Fibroblast of peridontal ligament (primary cell): Measurements from ENCODE around the gene MRFAP1.
"Not testable (repeated sequence)": the region's sequence is repeated elsewhere in the genome, so short reads cannot be mapped to it uniquely, and the experiment has no call there.

Experiments
- DNase-seq: peaks from one replicate; pipeline ENCODE4 v3.0.0-alpha.2; 2010; ENCODE audit errors: extremely low read depth

Gene MRFAP1

DNA sequence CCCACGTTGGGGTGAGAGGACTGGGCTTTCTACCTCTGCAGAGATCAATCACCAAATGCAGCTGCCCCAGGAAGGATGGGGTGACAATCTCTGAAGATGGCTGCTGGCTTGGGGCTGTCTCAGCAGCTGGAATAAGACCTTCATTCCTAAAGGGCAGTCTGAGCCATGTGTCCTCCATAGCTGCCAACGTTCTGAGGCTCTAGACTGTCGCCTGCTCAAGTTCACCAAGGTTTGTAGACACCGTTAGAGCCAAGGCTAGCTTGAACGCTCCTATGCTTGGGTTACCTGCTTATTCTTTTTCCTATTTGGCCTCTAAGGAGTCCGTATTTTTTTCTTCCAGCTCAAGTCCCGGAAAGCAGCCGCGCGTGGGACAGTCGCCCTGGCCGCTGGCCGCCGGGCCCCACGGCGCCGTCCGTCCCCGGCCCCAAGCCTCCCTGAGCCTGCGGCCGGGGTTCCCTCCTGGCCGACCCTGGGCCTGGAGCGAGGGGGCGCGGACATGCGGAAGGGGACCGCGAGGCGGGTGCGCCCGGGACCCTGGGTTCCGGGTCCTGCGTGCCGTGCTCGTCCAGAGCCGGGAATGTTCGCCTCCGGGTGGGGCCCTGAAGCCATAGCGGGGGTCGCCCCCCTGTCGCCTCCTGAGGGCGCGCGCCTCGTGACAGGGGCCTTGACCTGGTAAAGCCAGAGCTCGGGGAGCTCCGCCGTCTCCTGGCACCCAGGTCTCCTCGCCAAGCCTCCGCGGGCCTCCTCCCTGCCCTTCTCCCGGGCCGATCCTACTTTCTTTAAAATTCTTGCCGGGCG is 23.3 kb downstream of the MRFAP1 start:
- no peak for DNase-seq

DNA sequence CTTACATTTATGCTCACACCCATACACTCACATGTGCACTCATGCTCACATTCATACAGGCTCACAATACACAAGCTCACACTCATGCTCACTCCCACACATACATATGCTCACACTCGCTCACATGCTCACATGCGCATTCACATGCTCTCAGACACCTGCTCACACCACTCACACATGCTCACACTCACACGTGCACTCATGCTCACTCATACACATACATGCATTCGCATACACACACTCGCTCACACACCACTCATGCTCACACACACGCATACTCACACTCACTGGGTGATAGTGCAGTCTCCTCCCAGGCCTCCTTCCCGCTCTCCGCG is 24.8 kb downstream of the MRFAP1 start:
- DNase-seq, result no peak

DNA sequence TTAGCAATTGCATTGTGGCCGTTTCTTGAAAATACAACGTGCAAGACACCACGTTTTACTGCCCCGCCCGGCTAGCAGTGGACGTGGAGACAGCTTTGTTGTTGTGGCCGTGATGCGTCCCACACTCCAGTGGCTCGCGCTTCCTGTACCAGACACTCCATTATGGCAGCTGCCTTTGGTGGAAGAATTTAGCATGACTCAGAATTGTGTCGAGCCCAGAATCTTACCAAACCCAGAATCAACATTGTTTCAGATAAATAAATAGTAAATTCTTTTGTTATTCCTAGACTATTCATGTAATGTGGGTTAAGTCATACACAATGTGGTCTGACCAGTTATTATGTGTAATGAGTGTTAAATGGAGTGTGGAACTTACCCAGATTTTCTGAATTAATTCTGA is 27.9 kb downstream of the MRFAP1 start:
- peak; percentile 88 for DNase-seq

DNA sequence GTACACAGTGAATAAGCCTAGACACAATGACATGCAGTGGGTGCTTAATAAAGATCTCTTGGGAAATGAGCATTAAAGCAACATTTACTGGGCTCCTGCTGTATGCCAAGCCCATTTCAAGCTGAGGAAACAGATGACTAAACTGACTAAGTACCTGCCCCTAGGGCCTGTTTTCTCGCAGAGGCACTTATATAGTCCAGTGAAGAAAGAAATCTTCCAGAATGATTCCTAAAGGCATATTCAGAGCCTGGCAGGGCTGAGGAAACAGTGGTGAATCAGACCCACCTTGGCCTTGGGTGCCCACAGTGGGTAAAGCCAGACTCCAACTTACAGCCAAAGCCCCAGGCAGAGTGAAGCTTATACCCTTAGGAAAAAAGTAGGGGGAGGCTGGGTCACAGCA is 31.2 kb downstream of the MRFAP1 start:
- DNase-seq, result no peak

DNA sequence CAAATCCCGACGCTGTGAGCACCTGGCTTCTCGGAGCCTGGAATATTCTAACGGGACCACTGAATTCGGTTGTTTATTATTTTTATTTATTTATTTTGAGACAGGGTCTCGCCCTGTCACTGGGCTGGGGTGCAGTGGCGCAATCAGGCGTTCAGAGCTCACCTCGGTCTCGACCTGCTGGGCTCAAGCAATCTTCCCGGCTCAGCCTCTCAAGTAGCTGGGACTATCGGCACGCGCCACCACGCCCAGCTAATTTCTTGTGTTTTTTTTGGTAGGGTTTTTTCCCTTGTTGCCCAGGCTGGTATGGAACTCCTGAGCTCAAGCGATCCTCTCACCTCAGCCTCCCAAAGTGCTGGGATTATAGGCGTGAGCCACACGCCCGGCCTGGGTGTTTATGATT is 31.6 kb downstream of the MRFAP1 start:
- DNase-seq, result no peak

DNA sequence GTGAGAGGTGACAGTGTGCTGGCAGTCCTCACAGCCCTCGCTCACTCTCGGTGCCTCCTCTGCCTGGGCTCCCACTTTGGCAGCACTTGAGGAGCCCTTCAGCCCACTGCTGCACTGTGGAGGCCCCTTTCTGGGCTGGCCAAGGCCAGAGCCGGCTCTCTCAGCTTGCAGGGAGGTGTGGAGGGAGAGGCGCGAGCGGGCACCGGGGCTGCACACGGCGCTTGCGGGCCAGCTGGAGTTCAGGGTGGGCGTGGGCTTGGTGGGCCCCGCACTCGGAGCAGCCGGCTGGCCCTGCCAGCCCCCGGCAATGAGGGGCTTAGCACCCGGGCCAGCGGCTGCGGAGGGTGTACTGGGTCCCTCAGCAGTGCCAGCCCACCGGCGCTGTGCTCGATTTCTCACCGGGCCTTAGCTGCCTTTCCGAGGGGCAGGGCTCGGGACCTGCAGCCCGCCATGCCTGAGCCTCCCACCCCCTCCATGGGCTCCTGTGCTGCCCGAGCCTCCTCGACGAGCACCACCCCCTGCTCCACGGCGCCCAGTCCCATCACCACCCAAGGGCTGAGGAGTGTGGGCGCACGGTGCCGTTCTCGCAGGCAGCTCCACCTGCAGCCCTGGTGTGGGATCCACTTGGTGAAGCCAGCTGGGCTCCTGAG is 32.2 kb downstream of the MRFAP1 start:
- not testable (repeated sequence) for DNase-seq

DNA sequence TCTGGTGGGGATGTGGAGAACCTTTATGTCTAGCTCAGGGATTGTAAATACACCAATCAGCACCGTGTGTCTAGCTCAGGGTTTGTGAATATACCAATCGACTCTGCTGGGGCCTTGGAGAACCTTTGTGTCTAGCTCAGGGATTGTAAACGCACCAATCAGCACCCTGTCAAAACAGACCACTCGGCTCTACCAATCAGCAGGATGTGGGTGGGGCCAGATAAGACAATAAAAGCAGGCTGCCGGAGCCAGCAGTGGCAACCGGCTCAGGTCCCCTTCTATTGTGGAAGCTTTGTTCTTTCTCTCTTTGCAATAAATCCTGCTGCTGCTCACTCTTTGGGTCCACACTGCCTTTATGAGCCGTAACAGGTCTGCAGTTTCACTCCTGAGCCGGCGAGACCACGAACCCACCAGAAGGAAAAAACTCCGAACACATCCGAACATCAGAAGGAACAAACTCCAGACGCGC is 32.7 kb downstream of the MRFAP1 start:
- not testable (repeated sequence) for DNase-seq

DNA sequence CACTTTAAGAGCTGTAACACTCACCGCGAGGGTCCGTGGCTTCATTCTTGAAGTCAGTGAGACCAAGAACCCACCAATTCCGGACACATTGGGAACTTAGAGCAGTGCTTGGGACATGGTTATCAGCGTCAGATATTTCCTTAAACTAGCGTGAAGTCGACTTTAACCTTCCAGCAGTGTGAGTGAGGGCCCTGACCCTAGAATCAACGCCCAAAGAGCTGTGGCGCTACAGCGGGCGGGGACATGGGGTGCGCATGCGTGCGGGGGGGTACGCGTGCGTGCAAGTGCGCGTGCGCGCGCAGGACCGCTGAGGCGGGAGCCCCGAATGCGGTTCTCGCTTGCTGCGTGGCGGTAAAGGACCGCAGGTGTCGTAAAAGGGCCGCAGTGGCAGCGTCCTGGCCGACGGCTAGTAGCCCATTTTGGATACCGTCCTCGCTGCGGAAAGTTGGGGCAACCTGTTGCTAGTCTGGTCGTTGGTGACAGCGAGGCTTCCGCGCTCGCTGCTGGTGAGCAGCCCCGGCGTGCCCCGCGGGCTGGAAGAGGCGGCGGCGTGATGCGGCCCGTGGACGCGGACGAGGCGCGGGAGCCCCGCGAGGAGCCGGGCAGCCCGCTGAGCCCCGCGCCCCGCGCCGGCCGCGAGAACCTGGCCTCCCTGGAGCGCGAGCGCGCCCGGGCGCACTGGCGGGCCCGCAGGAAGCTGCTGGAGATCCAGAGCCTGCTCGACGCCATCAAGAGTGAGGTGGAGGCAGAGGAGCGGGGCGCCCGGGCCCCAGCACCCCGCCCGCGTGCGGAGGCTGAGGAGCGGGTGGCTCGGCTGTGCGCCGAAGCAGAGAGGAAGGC is 33.4 kb downstream of the MRFAP1 start:
- DNase-seq, result peak; percentile 90

DNA sequence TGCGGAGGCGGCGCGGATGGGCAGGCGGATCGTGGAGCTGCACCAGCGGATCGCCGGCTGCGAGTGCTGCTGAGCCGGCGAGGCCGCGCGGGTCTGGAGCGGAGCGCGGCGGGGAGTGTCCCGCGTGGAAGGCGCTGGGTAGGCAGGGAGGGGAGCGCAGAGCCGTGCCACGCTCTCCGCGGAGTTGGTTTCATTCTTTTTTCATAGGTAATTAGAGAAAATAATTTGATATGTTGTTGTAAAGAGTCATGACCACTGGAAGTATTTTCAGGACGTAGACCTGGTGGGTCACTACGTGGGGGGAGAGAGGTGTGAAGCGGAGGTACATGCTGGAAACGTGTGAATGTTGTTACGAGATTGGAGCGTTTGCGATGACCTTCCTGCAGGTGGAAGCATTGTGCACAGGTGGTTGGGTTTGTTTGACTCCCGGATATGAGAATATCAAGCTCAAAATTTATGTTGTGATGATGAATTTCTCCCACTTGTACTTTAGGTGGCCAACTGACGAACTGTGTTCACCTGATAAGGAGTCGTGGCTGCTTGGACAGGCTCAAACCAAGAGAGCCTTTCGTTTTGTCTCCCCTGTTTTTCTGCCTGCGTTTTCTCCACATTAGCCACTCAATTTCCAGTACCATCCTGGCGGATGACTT is 34.1 kb downstream of the MRFAP1 start:
- peak; percentile 26 for DNase-seq

DNA sequence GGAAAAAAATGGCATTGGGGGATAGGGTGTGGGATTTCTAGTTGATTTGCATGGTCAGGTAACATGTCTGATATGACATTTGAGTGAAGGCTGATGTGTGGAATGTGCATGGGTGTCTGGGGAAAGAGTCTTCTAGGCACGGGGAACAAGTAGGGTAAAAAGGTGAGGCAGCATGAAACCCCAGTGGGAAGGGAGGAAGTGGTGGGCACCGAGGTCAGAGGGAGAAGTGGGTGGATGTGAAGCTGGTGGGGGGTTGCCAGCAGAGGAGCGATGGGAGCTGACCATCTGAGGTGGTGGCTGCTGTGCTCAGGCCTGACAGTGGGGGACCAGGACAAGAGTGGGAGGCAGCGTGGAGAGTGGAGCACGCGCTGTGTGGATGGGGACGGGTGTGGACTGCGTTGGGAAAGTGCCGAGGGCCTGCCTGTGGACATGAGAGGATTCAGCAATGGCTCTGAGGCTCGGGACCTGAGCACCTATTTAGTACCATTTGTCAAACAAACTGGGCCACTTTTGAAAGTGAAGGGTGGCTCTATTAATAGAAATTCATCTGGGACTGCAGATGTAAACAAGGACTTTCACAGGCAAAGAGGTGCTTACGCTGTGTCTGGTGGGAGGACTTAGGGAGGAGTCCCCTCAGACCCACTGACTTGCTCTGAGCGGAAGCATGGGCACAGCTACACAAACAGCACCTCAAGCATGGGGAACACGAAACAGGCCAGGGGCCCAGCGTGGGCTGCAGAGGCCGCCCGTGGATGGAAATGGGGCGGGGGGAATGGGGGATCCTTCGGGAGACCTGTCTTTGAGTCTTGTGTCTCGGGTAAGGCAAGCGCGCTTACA is 36.5 kb downstream of the MRFAP1 start:
- DNase-seq, result no peak

DNA sequence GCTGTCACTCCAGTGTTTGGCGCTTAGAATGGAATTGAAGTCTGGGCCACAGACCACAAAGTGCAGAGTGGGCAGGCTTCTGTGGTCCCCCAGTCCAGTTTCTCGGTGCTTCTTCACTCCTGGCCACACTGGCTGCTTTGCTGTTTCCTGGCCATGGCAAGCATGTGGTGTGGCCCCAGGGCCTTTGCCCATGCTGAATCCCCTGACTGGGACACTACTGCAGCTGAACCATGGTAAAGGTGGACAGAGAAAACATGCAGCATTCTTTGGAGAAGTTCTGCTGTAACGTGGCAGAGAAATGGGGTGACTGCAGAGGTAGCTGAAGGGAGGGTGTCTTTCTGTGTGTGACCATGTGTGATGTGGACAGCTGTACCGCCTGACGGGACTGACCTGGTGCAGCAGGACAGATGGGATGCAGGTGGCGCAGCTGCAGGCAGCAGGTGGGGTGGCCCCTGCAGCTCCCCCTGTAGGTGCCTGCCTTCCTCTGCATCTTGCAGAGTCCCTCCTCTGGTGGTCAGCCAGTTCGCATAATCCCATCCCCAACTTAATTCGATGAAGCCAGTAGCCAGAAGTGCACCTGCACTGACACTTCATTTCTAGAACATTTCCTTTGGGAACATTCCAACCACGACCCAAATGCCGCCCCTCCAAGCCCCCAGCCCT is 40.0 kb downstream of the MRFAP1 start:
- DNase-seq, result no peak

DNA sequence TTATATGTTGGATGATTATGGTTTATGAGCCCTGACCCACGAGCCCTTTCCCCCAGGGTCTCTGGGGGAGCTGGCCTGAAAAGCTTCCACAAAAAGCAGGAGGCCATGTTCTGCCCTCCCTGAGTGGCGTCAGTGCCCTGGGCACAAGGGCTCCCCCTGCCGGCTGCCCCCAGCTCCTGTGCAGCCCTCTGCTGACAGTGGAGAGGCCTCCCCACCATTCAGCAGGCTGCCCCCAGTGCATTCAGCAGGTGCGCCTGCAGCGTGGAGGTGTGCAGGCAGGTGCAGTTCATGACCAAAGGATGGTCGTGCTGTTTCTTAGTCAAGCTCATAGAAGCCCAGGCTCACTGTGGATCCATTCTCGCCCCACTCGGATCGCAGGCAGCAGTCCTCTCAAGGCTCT is 40.7 kb downstream of the MRFAP1 start:
- no peak for DNase-seq

DNA sequence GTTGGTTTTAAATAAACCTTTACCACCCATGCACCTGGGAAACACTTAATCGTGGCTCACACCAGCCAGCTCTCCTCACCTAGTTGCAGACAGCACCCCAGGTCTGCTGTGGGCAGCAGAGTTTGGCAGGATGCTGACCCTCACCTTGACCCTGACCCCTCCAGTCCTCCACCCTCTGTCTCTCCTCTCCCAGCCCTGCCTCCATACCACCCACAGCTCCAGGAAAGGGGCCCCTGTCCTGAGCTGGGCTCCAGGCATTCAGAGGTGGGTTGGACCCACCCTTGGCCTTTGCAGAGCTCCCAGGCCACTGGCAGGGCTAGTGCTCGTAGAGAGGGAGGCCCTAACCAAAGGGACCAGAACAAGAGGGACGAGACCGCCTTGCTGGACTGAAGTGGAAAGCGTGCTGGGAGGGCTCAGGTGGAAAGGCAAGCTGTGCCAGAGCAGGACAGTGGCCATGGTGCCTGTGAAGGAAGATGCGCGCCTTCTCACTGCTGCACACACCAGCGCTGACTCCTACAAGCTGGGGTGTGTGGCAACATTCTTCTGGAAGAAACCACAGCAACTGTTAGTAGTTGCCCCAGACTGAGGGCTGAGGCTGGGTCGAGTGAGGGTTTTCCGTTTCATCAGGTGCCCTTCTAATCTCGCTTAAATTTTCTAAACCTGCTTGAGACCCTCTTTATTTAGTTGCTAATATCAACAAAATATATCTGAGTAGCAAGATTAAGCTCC is 42.5 kb downstream of the MRFAP1 start:
- no peak for DNase-seq

DNA sequence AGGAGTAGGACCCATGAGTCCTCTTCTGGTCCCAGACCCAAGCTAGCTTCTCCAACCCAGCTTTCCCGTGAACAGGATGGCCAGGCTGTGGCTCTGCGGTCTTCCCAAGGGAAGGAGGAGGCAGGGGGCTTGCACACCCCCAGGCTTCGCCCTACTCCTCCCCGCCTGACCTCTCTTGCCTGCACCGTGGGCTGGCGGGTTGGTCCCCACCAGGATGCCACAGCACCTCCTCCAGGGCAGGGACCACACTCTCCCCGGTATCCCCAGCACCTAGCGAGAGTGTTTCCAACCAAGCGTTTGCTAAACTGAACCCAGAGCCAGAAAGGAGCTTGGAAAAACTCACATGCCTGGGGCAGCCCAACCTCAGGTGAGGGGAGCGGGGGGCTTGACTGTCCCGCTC is 44.2 kb downstream of the MRFAP1 start:
- no peak for DNase-seq

DNA sequence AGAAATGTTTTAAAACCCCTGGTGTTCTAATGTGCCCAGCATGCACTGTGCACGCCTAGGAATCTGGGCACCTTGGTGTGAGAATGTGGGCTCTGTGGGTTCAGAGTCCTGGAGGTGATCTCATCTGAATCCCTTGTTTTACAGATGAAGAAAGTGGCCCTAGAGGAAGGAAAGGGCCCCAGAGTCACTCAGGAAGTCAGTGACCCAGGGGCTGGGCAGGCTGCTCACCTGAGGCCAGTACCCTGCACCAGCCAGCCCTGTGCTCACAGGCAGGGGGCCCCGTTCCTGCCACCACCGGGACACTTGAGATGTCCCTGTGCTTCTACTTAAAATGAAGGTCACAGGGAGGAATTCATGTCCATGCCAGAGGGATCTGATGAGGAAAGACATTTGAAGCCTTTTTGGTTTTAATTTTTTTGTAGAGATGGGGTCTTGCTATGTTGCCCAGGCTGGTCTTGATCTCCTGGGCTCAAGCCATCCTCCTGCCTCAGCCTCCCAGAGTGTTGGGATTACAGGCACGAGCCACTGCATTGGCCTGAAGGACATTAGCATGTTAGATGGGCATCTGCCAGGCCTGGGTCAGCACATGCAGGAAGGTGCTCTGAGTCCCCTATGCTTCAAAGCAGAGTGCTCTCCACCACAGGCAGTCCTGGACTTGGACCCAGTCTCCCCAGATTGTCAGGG is 45.8 kb downstream of the MRFAP1 start:
- no peak for DNase-seq

DNA sequence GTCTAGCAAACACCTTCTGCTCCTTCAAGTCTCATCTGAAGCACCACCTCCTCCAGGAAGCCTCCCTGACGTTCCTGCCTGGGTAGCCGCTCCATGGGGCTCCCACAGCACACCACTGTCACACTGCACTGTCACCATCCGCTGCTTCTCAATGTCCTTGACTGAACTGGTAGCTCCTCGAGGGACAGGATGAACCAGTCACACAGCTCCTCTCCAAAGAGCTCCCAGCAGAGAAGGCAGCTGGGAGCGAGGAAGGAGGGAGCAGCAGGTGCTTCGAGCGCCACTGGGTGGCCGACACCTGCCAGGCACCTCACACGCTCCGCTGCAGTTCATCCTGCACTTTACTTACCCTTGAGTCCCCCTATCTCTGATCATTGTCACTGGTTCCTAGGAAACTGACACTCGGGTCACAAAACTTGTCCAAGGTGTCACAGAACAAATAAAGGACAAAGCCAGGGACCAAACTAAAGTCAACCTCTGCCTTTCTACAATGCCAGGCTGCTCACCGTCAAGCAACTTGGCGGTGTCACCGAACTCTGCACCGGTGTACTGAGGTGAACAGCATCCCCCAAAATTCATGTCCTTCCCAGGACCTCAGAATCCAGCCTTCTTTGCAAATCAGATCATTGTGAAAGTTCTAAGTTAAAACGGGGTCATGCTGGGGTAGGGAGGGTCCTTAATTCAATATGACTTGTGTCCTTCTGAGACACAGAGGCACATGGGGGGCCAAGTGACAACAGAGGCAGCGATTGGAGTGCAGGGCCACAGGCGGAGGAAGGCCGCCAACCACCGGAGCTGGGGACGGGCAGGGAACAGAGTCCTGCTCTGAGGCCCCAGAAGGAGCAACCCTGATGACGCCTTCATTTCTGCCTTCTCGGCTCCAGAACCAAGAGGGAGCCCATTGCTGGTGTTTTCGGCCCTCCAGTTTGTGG is 47.7 kb downstream of the MRFAP1 start:
- DNase-seq, result no peak

DNA sequence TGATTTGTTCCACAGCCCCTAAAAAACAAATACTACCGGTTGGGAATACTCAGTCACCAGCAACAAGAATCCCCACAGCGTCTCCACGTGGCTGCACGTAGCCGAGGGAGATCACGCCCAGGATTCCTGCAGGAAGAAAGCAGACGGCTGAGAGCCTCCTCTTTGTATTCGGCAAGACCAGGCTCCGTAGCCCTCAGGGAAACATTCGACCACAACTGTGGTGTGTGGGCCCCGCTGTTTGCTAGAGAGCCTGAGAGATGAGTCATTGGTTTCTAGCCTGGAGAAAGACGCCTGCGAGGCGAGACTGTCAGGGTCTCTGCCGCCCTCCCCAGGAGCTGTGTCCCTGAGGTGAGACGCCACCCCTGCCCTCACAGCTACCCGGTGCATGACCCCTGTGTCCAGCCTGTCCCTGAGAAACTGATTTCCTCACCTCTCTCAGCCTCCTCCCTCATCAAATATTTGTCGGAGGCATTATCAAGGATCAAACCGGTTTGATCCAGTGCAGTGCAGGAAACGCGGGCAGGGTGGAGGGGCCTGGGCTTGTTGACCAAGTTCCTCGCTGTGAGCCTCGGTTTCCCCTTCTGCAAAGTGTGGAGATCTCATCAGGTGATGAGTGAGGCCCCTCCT is 48.5 kb downstream of the MRFAP1 start:
- peak; percentile 92 for DNase-seq

DNA sequence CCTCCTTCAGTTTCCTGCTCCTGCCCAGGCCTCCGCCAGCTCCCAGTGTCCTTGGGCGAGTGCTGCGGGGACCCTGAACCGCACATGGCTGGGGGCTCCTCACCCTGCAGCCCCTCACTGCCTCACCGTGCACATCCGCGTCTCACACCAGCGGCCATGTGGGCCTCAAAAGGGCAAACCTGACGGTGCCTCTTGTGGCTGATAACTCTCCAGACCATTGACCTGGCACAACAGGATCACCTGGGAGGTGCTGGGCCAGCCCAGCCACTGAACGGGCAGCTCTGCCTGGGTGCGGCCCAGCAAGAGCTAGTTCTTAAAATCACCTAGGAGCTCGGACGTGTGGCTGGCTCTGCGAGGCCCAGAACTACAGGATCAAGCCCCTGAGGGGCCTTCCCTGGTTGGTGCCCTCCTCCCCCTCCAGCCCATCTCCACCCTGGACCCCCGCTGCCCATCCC is 49.0 kb downstream of the MRFAP1 start:
- no peak for DNase-seq
